CD1c-positive myeloid dendritic cell (primary cell): Measurements from ENCODE around the gene SULT2B1.

Experiments
- DNase-seq: peaks from one replicate; pipeline ENCODE4 v3.0.0-alpha.2; 2016; ENCODE audit errors: extremely low spot score

Gene SULT2B1

GRCh38 chr19:48634424-48635262, 82.7 kb downstream of the SULT2B1 start:
- DNase-seq: peak; percentile 89

- DNase-seq: peak; percentile 83
Observed at GRCh38 chr19:48635263-48635965, 83.4 kb downstream of the SULT2B1 start.

GRCh38 chr19:48635966-48636858, 84.2 kb downstream of the SULT2B1 start:
- DNase-seq: peak; percentile 33

- DNase-seq: no peak
Observed at GRCh38 chr19:48636859-48637448, 85.0 kb downstream of the SULT2B1 start, which contains the start of gene DBP. Gene DBP, minus strand, starts transcription at chr19:48637379. Its CDS starts 385 bp downstream, at chr19:48636994.

GRCh38 chr19:48637449-48637947, 85.5 kb downstream of the SULT2B1 start:
- DNase-seq: peak; percentile 99

GRCh38 chr19:48637948-48638830, 86.2 kb downstream of the SULT2B1 start:
- DNase-seq: peak; percentile 93

GRCh38 chr19:48638831-48639381, 86.9 kb downstream of the SULT2B1 start:
- no peak for DNase-seq

- no peak for DNase-seq
Observed at GRCh38 chr19:48639483-48640375, 87.8 kb downstream of the SULT2B1 start.

- no peak for DNase-seq
Observed at GRCh38 chr19:48641850-48642249, 89.9 kb downstream of the SULT2B1 start.

- no peak for DNase-seq
Observed at GRCh38 chr19:48642862-48643261, 90.9 kb downstream of the SULT2B1 start.

- no peak for DNase-seq
Observed at GRCh38 chr19:48644355-48644754, 92.4 kb downstream of the SULT2B1 start.

- DNase-seq: peak; percentile 81
Observed at GRCh38 chr19:48644839-48645619, 93.1 kb downstream of the SULT2B1 start.

- DNase-seq: peak; percentile 50
Observed at GRCh38 chr19:48645620-48646000, 93.6 kb downstream of the SULT2B1 start.

- DNase-seq: peak; percentile 89
Observed at GRCh38 chr19:48646001-48646721, 94.2 kb downstream of the SULT2B1 start, which contains the start of gene CA11. Gene CA11, minus strand, starts transcription at chr19:48646187. Its CDS starts 555 bp downstream, at chr19:48645632.

- no peak for DNase-seq
Observed at GRCh38 chr19:48646722-48647216, 94.8 kb downstream of the SULT2B1 start.

- no peak for DNase-seq
Observed at GRCh38 chr19:48648134-48648533, 96.2 kb downstream of the SULT2B1 start.
